Measurements from ENCODE around the gene ATG4B.
A peak's percentile ranks its signal among the peaks of the same experiment; 100 is the strongest.
"Not testable (repeated sequence)": the region's sequence is repeated elsewhere in the genome, so short reads cannot be mapped to it uniquely, and the experiment has no call there.

Gene ATG4B

GRCh38 chr2:241637018-241637794 is at the start of gene ATG4B, which contains the start of gene THAP4:
Gene ATG4B, plus strand, starts transcription at chr2:241637693. Its CDS starts 22 bp downstream, at chr2:241637715.
Gene THAP4, minus strand, starts transcription at chr2:241637158. Its CDS starts 141 bp downstream, at chr2:241637017.
- DNase-seq = peak; percentile 88

GRCh38 chr2:241589863-241590262 is 47.6 kb upstream of the ATG4B start:
- DNase-seq = not testable (repeated sequence)

GRCh38 chr2:241590496-241591455 is 46.7 kb upstream of the ATG4B start:
- not testable (repeated sequence) for DNase-seq

GRCh38 chr2:241592126-241592845 is 45.2 kb upstream of the ATG4B start:
- DNase-seq = no peak

- DNase-seq = no peak
Observed at GRCh38 chr2:241593271-241593670, 44.2 kb upstream of the ATG4B start.

GRCh38 chr2:241595600-241596140 is 41.8 kb upstream of the ATG4B start:
- no peak for DNase-seq

- DNase-seq = no peak
Observed at GRCh38 chr2:241597561-241597960, 39.9 kb upstream of the ATG4B start.

- DNase-seq = no peak
Observed at GRCh38 chr2:241598061-241598460, 39.4 kb upstream of the ATG4B start.

GRCh38 chr2:241598487-241598886 is 39.0 kb upstream of the ATG4B start:
- DNase-seq = no peak

- no peak for DNase-seq
Observed at GRCh38 chr2:241599615-241600014, 37.9 kb upstream of the ATG4B start.

- no peak for DNase-seq
Observed at GRCh38 chr2:241601841-241602240, 35.7 kb upstream of the ATG4B start.

GRCh38 chr2:241602720-241603119 is 34.8 kb upstream of the ATG4B start:
- no peak for DNase-seq

GRCh38 chr2:241603686-241604085 is 33.8 kb upstream of the ATG4B start:
- DNase-seq = no peak

- DNase-seq = no peak
Observed at GRCh38 chr2:241606186-241606585, 31.3 kb upstream of the ATG4B start.

GRCh38 chr2:241607162-241607885 is 30.2 kb upstream of the ATG4B start:
- no peak for DNase-seq

- DNase-seq = no peak
Observed at GRCh38 chr2:241608881-241609280, 28.6 kb upstream of the ATG4B start.

GRCh38 chr2:241609859-241610793 is 27.4 kb upstream of the ATG4B start:
- DNase-seq = peak; percentile 94

GRCh38 chr2:241611062-241611461 is 26.4 kb upstream of the ATG4B start:
- DNase-seq = no peak

- no peak for DNase-seq
Observed at GRCh38 chr2:241612156-241613016, 25.1 kb upstream of the ATG4B start.
